ENCODE results near the gene TTC34. TPM values are rescaled to one million over a fixed set of nuclear protein-coding genes. Genes with fewer than 3 reads are reported as not detected.

TTC34 gene
- total RNA-seq, 2 donors from 2014 or later = 0.41 to 0.63 TPM

DNA sequence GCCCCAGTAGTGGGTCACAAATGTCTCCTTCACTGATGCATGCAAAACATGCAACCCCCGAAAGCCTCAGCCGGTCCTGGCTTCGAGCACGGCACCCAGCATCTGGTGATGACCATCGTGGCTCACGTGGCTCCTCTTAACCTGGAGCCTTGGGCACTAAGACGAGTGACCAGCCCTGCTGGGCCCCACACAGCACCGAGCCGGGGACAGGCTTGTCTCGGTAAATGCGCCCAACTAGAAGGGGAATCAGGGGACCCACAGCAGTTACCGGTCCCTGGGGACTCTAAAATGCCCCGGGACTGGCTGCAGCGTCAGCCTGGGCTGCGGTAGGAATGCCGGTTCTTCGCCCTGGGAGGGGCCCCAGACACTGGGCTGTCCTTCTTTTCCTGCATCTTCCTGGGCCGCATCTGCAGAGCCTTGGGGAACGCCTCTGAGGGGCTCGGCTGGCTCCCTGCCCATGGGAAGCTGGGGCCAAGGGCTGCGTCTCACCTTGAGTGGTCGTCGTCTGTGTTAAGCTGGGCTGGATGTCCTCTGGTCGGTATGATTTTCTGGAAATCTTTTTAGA, 13.1 kb upstream of the TTC34 start:
- no peaks in the 10 kb centered on the region for H3K36me3 ChIP-seq
- DNase-seq (ENCODE audit: low spot score) (no peak), ATAC-seq (ENCODE audit: insufficient number of reproducible peaks, low FRiP score, low read depth) (no peak)
- no peak overlapping the region for H3K4me3 ChIP-seq
- no peaks in the 10 kb centered on the region for H3K9me3 ChIP-seq
- no peaks in the 10 kb centered on the region for H3K4me1 ChIP-seq (ENCODE audit: control insufficient read depth in 1 of 2, low read depth in 2 of 2)
- no peaks in the 10 kb centered on the region for H3K27me3 ChIP-seq (replicated peaks; ENCODE audit: insufficient read depth)
- TF ChIP-seq, protein P1, sequence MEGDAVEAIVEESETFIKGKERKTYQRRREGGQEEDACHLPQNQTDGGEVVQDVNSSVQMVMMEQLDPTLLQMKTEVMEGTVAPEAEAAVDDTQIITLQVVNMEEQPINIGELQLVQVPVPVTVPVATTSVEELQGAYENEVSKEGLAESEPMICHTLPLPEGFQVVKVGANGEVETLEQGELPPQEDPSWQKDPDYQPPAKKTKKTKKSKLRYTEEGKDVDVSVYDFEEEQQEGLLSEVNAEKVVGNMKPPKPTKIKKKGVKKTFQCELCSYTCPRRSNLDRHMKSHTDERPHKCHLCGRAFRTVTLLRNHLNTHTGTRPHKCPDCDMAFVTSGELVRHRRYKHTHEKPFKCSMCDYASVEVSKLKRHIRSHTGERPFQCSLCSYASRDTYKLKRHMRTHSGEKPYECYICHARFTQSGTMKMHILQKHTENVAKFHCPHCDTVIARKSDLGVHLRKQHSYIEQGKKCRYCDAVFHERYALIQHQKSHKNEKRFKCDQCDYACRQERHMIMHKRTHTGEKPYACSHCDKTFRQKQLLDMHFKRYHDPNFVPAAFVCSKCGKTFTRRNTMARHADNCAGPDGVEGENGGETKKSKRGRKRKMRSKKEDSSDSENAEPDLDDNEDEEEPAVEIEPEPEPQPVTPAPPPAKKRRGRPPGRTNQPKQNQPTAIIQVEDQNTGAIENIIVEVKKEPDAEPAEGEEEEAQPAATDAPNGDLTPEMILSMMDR (IDR thresholded peaks at IDR 0.05) = no peak
- H3K27ac ChIP-seq = no peak overlapping the region

DNA sequence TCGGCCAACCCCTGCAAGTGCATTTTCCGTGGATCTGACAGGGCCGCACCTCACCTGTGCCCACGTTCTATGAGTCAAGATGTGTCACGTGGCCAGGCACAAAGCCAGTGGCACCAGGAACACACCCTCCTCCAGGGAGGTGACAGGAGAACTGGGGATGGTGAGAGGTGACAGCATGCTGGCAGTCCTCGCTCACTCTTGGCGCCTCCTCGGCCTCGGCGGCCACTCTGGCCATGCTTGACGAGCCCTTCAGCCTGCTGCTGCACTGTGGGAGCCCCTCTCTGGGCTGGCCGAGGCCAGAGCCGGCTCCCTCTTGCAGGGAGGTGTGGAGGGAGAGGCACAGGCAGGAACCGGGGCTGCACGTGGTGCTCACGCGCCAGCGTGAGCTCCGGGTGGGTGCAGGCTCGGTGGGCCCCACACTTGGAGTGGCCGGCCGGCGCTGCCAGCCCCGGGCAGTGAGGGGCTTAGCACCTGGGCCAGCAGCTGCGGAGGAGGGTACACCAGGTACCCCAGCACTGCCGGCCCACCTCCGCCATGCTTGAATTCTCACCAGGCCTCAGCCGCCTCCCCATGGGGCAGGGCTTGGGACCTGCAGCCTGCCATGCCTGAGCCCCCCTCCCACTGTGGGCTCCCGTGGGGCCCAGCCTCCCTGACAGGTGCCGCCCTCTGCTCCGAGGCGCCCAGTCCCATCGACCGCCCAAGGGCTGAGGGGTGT, 11.6 kb upstream of the TTC34 start:
- no peaks in the 10 kb centered on the region for H3K36me3 ChIP-seq
- no peak overlapping the region for H3K27ac ChIP-seq
- H3K4me3 ChIP-seq = no peak overlapping the region
- H3K9me3 ChIP-seq = no peaks in the 10 kb centered on the region
- no peaks in the 10 kb centered on the region for H3K4me1 ChIP-seq (ENCODE audit: control insufficient read depth in 1 of 2, low read depth in 2 of 2)
- no peaks in the 10 kb centered on the region for H3K27me3 ChIP-seq (replicated peaks; ENCODE audit: insufficient read depth)
- ATAC-seq (ENCODE audit: insufficient number of reproducible peaks, low FRiP score, low read depth) (no peak), DNase-seq (ENCODE audit: low spot score) (no peak)
- TF ChIP-seq, protein P1 (IDR thresholded peaks at IDR 0.05) = no peak

DNA sequence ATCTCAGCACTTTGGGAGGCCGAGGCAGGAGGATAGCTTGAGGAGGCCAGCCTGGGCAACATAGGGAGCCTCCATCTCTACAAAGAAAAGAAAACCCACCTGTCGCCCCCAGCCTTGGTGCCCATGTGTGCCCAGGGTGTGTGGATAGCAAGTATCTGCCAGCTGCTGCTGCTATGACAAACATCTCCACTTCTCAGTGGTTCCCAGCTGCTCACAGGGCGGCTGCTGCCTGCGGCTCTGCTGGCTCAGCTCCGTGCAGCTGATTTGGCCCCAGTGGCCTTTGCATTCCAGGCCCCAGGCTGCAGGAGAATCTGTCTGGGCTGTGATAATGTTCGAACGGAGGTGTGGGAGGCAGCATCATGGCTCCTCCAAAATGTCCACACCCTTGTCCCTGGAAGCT, 10.6 kb upstream of the TTC34 start:
- no peaks in the 10 kb centered on the region for H3K27me3 ChIP-seq (replicated peaks; ENCODE audit: insufficient read depth)
- no peaks in the 10 kb centered on the region for H3K4me1 ChIP-seq (ENCODE audit: control insufficient read depth in 1 of 2, low read depth in 2 of 2)
- ATAC-seq (ENCODE audit: insufficient number of reproducible peaks, low FRiP score, low read depth) = no peak
- TF ChIP-seq, protein P1 (IDR thresholded peaks at IDR 0.05) = no peak
- no peaks in the 10 kb centered on the region for H3K9me3 ChIP-seq
- no peak overlapping the region for H3K4me3 ChIP-seq
- DNase-seq (ENCODE audit: low spot score) = no peak
- H3K36me3 ChIP-seq = no peaks in the 10 kb centered on the region
- H3K27ac ChIP-seq = no peak overlapping the region

DNA sequence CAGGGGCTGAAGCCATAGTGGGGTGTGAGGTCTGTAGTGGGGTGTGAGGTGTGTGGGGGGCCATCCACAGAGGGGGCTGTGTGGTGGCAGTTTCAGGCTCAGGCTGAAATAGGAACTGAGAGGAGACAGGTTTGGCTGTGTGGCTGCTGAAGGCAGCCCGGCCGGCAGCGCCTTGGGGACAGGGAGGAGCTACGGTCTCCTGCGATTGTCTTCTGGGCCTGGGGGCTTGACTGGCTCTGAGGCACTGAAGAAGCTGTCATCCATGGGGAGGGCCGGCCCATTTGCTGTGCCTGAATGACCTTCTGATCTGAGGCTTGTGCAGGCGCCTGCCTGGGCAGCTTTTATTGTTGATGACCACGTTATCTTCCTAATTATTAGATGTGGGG, 10.0 kb upstream of the TTC34 start:
- DNase-seq (ENCODE audit: low spot score) (no peak), ATAC-seq (ENCODE audit: insufficient number of reproducible peaks, low FRiP score, low read depth) (no peak)
- TF ChIP-seq, protein P1 (IDR thresholded peaks at IDR 0.05) = no peak
- H3K36me3 ChIP-seq = no peaks in the 10 kb centered on the region
- H3K9me3 ChIP-seq = no peaks in the 10 kb centered on the region
- no peak overlapping the region for H3K27ac ChIP-seq
- H3K4me3 ChIP-seq = no peak overlapping the region
- H3K4me1 ChIP-seq (ENCODE audit: control insufficient read depth in 1 of 2, low read depth in 2 of 2) = no peaks in the 10 kb centered on the region
- no peaks in the 10 kb centered on the region for H3K27me3 ChIP-seq (replicated peaks; ENCODE audit: insufficient read depth)

DNA sequence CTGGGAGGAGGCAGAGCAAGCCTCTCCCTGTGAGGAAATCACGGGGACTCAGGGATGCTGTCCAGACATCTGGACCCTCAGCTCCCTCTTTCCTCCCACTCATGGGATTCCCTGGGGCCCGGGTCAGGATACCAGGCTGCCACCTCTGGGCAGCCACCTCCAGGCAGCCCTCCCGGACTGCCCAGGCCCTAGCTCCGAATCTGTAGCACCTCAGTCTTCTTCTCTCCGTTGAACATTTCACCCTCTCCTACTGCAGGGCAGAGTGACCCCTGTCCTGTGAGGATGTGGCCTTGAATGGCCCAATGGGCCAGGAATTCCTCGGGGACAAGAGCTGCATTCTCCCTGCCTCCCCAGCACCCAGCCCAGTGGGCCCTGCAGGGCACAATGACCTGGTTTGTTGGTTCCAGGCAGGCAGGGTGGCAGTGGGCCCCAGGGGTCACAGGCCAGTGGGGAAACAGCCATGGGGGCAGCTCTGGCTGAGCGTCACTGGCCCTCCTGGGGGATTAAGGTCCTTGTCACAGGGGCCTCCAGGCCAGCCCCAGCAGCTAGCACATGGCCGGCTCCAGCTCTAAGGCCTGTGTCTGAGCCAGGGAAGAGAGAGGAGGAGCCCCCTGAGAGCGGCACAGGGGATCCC, 9.5 kb upstream of the TTC34 start:
- Histone ChIP-seq H3K4me1 (ENCODE audit: control insufficient read depth in 1 of 2, low read depth in 2 of 2) (no peaks in the 10 kb centered on the region), H3K4me3 (no peak overlapping the region), H3K27me3 (replicated peaks; ENCODE audit: insufficient read depth) (no peaks in the 10 kb centered on the region), H3K36me3 (no peaks in the 10 kb centered on the region), H3K27ac (no peak overlapping the region), H3K9me3 (no peaks in the 10 kb centered on the region)
- DNase-seq (ENCODE audit: low spot score) (no peak), ATAC-seq (ENCODE audit: insufficient number of reproducible peaks, low FRiP score, low read depth) (no peak)
- TF ChIP-seq, protein P1 (IDR thresholded peaks at IDR 0.05) = no peak

Measured in thoracic aorta (tissue), 2 donors.